ENCODE results near the gene IGF1.

- TF ChIP-seq EZH2 (IDR thresholded peaks at IDR 0.05; ENCODE audit: borderline replicate concordance, low read length) (no peak), CTCF (conservative IDR thresholded peaks at IDR 0.05 in 1 of 2, IDR thresholded peaks at IDR 0.05 in 1 of 2; ENCODE audit: extremely low read depth in 1 of 2, insufficient read depth in 1 of 2, low read depth in 1 of 2, low read length in 2 of 2) (no peak)
These were observed 109.2 kb downstream of the IGF1 start for GRCh38 chr12:102371165-102371564.

Data from mammary epithelial cell (primary cell).